ENCODE measurements around the gene LIM2. TPM values are rescaled to one million over a fixed set of nuclear protein-coding genes. Genes with fewer than 3 reads are reported as not detected.

Gene LIM2, protein sequence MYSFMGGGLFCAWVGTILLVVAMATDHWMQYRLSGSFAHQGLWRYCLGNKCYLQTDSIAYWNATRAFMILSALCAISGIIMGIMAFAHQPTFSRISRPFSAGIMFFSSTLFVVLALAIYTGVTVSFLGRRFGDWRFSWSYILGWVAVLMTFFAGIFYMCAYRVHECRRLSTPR
- total RNA-seq, result not detected in 2 replicates

DNA sequence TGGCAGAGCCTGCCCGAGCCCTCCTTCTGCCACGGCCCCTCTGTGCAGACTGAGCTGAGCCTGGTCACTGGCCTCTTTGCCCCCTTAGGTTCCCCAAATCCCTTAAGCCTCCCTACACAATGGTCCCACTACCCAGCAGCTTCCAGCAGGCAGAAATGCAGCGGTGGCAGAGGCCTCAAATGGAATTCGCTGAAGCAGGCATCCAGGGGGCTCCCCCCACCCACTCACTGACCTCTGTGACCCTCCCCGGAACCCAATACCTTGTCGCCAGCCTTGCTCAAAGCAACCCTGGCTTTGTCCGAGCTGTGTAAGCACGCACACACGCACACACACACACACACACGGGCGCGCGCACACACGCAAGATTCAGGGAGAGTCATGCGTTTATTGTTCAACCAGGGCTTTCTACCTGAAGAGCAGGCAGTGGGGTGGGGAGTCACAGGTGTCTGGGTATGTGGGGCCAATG is at the start of gene LIM2:
Gene LIM2, minus strand, starts transcription at position 51 of the 466 bp plus-strand sequence. CDS start 531 bp downstream, outside the sequence.
- intact Hi-C loops (cut with micrococcal nuclease), result no loop called here
- ChIA-PET POLR2A (no interaction called here), CTCF (no interaction called here)
- Mint-ChIP-seq H3K4me3 (no peak within 1 kb of the TSS), H3K27ac (peak within 1 kb of the TSS; percentile 1), H3K9me3 (no peaks in the 10 kb centered on the region), H3K27me3 (no peaks in the 10 kb centered on the region), H3K36me3 (ENCODE audit: low read depth) (no peaks in the 10 kb centered on the region), H3K4me1 (peaks cover 9% of the 10 kb centered on the region)
- DNase-seq (no peak), ATAC-seq (ENCODE audit: low read depth) (no peak)
- TF ChIP-seq, protein P1, sequence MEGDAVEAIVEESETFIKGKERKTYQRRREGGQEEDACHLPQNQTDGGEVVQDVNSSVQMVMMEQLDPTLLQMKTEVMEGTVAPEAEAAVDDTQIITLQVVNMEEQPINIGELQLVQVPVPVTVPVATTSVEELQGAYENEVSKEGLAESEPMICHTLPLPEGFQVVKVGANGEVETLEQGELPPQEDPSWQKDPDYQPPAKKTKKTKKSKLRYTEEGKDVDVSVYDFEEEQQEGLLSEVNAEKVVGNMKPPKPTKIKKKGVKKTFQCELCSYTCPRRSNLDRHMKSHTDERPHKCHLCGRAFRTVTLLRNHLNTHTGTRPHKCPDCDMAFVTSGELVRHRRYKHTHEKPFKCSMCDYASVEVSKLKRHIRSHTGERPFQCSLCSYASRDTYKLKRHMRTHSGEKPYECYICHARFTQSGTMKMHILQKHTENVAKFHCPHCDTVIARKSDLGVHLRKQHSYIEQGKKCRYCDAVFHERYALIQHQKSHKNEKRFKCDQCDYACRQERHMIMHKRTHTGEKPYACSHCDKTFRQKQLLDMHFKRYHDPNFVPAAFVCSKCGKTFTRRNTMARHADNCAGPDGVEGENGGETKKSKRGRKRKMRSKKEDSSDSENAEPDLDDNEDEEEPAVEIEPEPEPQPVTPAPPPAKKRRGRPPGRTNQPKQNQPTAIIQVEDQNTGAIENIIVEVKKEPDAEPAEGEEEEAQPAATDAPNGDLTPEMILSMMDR (IDR thresholded peaks at IDR 0.05), result no peak

DNA sequence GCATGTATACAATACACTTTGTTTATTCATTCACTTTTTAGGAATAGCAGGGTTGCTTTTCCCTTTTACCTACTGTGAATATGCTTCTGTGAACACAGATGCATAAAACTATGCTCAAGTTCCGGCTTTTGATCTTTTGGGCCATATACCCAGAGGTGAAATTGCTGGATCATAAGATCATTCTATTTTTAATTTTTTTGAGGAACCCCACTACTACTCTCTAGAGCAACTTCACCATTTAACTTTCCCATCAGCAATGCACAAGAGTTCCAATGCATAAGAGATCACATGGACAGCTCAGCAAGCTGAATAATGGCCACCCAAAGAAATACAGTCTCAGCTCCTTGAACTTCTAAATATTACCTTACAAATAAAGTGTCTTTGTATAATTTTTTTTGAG is 46.7 kb upstream of the LIM2 start:
- DNase-seq (no peak), ATAC-seq (ENCODE audit: low read depth) (no peak)
- no peak overlapping the region for H3K27ac Mint-ChIP-seq
- intact Hi-C loops (cut with micrococcal nuclease), result no loop called here
- H3K4me1 Mint-ChIP-seq, result peaks cover 4% of the 10 kb centered on the region
- no peak overlapping the region for H3K4me3 Mint-ChIP-seq
- H3K9me3 Mint-ChIP-seq, result no peaks in the 10 kb centered on the region
- H3K27me3 Mint-ChIP-seq, result peaks cover 17% of the 10 kb centered on the region
- CTCF ChIA-PET, result interaction anchor here (0.7 to 0.8 kb wide), 2 partner anchors 13 to 39 kb away, joined by 3 read pairs; no protein-coding TSS in a partner anchor
- POLR2A ChIA-PET, result no interaction called here
- TF ChIP-seq, protein P1 (IDR thresholded peaks at IDR 0.05), result no peak
- no peaks in the 10 kb centered on the region for H3K36me3 Mint-ChIP-seq (ENCODE audit: low read depth)

DNA sequence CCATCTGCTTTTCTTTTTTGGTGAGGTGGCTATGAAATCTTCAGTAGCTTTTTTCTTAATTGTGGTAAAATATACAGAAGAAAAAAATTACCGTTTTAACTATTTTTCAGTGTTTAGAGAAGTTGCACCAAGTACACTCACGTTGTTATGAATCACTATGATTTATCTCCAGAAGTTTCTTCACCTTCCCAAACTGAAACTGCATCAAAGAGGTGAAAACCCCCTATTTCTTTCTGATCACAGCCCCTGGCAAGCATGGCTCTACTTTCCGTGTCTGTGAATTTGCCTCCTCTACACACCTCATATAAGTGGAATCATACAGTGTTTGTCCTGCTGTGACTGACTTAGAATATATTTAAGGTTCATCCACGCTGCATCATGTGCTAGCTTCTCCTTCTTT is 45.3 kb upstream of the LIM2 start:
- no peak for ATAC-seq (ENCODE audit: low read depth)
- no peak for DNase-seq
- TF ChIP-seq, protein P1 (IDR thresholded peaks at IDR 0.05), result no peak
- ChIA-PET CTCF (no interaction called here), POLR2A (interaction anchor here (0.6 kb wide), 1 partner anchor 67 kb away, joined by 3 read pairs; the partner anchor contains the start of gene ETFB)
- Mint-ChIP-seq H3K27me3 (peaks cover 15% of the 10 kb centered on the region), H3K36me3 (ENCODE audit: low read depth) (no peaks in the 10 kb centered on the region), H3K4me3 (no peak overlapping the region), H3K9me3 (no peaks in the 10 kb centered on the region), H3K4me1 (peaks cover under 1% of the 10 kb centered on the region), H3K27ac (no peak overlapping the region)
- intact Hi-C loops (cut with micrococcal nuclease), result no loop called here

DNA sequence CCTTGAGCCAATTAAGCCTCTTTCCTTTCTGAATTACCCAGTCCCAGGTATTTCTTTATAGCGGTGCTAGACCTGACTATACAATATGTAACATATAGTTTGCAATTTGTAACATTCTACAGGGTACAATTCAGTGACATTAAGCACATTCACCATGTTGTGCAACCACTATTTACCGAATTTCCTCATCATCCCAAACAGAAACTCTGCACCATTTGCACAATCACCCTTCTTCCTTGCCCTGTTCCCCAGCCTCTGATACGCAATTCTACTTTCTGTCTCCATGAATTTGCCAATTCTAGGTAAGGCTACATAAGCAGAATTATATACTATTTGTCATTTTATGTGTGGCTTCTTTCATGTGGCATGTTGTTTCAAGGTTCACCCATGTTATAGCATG is 43.4 kb upstream of the LIM2 start:
- H3K27me3 Mint-ChIP-seq, result peaks cover 9% of the 10 kb centered on the region
- no peak overlapping the region for H3K27ac Mint-ChIP-seq
- ChIA-PET POLR2A (no interaction called here), CTCF (no interaction called here)
- TF ChIP-seq, protein P1 (IDR thresholded peaks at IDR 0.05), result no peak
- DNase-seq (no peak), ATAC-seq (ENCODE audit: low read depth) (no peak)
- H3K4me3 Mint-ChIP-seq, result no peak overlapping the region
- H3K36me3 Mint-ChIP-seq (ENCODE audit: low read depth), result no peaks in the 10 kb centered on the region
- no peaks in the 10 kb centered on the region for H3K9me3 Mint-ChIP-seq
- intact Hi-C loops (cut with micrococcal nuclease), result no loop called here
- no peaks in the 10 kb centered on the region for H3K4me1 Mint-ChIP-seq

DNA sequence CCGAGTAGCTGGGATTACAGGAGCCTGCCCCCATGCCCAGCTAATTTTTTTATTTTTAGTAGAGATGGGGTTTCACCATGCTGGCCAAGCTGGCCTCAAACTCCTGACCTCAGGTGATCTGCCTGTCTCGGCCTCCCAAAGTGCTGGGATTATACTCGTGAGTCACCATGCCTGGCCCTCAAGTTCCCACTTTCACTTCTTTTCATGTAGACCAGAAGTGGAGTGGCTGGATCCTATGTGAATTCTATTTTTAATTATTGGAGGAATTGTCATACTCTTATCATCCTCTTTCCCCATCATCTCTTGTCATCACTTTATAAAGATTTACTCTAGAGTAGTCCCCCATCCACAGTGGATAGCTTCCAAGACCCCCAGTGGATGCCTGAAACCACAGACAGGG is 42.4 kb upstream of the LIM2 start:
- intact Hi-C loops (cut with micrococcal nuclease), result no loop called here
- no peak for DNase-seq
- H3K27me3 Mint-ChIP-seq, result peaks cover 9% of the 10 kb centered on the region
- CTCF ChIA-PET, result no interaction called here
- no peaks in the 10 kb centered on the region for H3K9me3 Mint-ChIP-seq
- POLR2A ChIA-PET, result no interaction called here
- H3K4me1 Mint-ChIP-seq, result no peaks in the 10 kb centered on the region
- no peak overlapping the region for H3K4me3 Mint-ChIP-seq
- H3K27ac Mint-ChIP-seq, result no peak overlapping the region
- no peaks in the 10 kb centered on the region for H3K36me3 Mint-ChIP-seq (ENCODE audit: low read depth)
- TF ChIP-seq, protein P1 (IDR thresholded peaks at IDR 0.05), result no peak
- no peak for ATAC-seq (ENCODE audit: low read depth)

All from activated B cell treated with CpG ODN at 0.5 μM for 24 hours (primary cell).